Chondrocyte (in vitro differentiated cells): ENCODE data around the gene MLH1. TPM values are rescaled to one million over a fixed set of nuclear protein-coding genes. Genes with fewer than 3 reads are reported as not detected.
"Not testable (repeated sequence)": the region's sequence is repeated elsewhere in the genome, so short reads cannot be mapped to it uniquely, and the experiment has no call there.

Source experiments
- DNase-seq: peaks from one replicate; pipeline ENCODE4 v3.0.0; 2021; ENCODE audit warnings: mixed read lengths, low spot score
- H3K27ac Mint-ChIP-seq: one replicate; pipeline ENCODE4 v1.8.0; 2021; ENCODE audit warnings: mild to moderate bottlenecking, moderate library complexity, mixed read lengths; ENCODE audit not compliant: unreplicated experiment
- H3K27me3 Mint-ChIP-seq: 2 replicates; pipeline ENCODE4 v1.8.0; 2021; ENCODE audit warnings: low read depth, mixed read lengths
- H3K36me3 Mint-ChIP-seq: 2 replicates; pipeline ENCODE4 v1.8.0; 2021; ENCODE audit warnings: low read depth, mixed read lengths
- H3K4me1 Mint-ChIP-seq: 2 replicates; pipeline ENCODE4 v1.8.0; 2021; ENCODE audit warnings: low read depth, mild to moderate bottlenecking, mixed read lengths
- H3K4me3 Mint-ChIP-seq: one replicate; pipeline ENCODE4 v1.8.0; 2021; ENCODE audit warnings: mild to moderate bottlenecking, moderate library complexity, mixed read lengths; ENCODE audit not compliant: unreplicated experiment
- H3K9me3 Mint-ChIP-seq: 2 replicates; pipeline ENCODE4 v1.8.0; 2021; ENCODE audit warnings: low read depth, mixed read lengths
- total RNA-seq: library from RNA; stranded (reverse); gene quantifications from 3 replicates; pipeline ENCODE4 v1.2.1, GENCODE V29; 2021
- TF ChIP-seq, protein P1 (sequence below): fragments of 200-600 bp; sonication (generic); IDR thresholded peaks from 2 replicates; pipeline ENCODE4 v1.5.0; 2021; ENCODE audit warnings: antibody characterized with exemption, mild to moderate bottlenecking, moderate library complexity

The MLH1 gene
- total RNA-seq, 1 donor from 2014 or later = 32.6 TPM

DNA sequence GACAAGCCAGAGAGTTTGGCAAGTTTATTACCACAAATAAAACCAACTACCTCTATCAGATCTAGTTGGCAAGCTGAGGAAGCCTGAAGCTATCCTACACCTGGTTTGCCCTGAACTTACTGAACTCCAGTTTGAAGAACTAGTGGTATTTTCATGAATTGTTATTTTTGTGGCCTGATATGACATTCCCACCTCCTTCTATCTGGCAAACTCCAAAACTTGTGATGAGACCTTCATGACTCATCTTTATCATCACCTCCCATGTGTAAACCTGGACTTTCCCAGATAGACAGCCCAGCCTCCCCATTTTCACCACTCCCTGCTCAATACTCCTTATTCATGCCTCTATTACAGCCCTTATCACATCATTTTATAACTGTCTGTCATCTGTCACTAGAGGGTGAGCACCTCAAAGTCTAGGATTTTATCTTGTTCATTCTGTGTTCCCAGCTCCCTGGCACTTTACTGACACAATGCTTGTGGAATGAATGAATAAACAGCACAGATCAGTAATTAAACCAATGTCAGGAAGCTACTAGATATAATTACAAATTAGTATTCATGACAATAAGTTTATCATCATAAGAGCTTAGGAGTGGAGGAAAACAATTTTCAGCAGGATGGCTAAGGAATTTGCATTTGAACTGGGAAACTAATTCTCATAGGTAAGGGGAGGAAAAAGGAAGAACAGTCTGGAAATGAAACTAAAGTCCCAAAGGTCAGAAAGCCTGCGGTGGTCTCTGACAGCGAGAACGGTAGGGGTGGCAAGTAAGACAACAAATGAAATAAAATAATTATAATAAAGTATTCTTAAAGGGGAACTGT, 35.2 kb upstream of the MLH1 start:
- Mint-ChIP-seq H3K4me3 (no peak overlapping the region), H3K27ac (no peak overlapping the region), H3K27me3 (no peaks in the 10 kb centered on the region), H3K4me1 (no peaks in the 10 kb centered on the region), H3K9me3 (no peaks in the 10 kb centered on the region), H3K36me3 (no peaks in the 10 kb centered on the region)
- TF ChIP-seq, protein P1, sequence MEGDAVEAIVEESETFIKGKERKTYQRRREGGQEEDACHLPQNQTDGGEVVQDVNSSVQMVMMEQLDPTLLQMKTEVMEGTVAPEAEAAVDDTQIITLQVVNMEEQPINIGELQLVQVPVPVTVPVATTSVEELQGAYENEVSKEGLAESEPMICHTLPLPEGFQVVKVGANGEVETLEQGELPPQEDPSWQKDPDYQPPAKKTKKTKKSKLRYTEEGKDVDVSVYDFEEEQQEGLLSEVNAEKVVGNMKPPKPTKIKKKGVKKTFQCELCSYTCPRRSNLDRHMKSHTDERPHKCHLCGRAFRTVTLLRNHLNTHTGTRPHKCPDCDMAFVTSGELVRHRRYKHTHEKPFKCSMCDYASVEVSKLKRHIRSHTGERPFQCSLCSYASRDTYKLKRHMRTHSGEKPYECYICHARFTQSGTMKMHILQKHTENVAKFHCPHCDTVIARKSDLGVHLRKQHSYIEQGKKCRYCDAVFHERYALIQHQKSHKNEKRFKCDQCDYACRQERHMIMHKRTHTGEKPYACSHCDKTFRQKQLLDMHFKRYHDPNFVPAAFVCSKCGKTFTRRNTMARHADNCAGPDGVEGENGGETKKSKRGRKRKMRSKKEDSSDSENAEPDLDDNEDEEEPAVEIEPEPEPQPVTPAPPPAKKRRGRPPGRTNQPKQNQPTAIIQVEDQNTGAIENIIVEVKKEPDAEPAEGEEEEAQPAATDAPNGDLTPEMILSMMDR = no peak
- no peak for DNase-seq

DNA sequence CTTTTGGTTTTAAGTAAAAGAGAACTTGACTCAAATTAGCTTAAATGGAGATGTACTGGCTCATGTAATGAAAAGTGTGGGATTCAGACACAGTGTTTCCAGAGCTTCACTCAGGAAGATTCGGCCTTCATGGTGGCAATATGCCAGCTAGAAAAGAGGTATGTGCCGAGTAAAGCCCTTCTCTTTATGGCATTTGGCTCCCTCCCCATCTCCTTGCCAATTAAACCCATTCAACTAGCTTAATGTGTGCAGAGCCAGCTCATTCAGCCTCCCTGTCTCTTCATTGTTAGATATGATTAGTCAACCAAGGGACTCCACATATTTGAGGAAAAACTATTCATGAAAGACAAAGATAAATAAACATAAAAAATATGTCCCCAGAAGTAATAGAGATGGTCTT, 33.5 kb upstream of the MLH1 start:
- no peaks in the 10 kb centered on the region for H3K4me1 Mint-ChIP-seq
- no peaks in the 10 kb centered on the region for H3K36me3 Mint-ChIP-seq
- no peaks in the 10 kb centered on the region for H3K27me3 Mint-ChIP-seq
- H3K4me3 Mint-ChIP-seq = no peak overlapping the region
- H3K27ac Mint-ChIP-seq = no peak overlapping the region
- DNase-seq = no peak
- no peaks in the 10 kb centered on the region for H3K9me3 Mint-ChIP-seq
- TF ChIP-seq, protein P1 = no peak

DNA sequence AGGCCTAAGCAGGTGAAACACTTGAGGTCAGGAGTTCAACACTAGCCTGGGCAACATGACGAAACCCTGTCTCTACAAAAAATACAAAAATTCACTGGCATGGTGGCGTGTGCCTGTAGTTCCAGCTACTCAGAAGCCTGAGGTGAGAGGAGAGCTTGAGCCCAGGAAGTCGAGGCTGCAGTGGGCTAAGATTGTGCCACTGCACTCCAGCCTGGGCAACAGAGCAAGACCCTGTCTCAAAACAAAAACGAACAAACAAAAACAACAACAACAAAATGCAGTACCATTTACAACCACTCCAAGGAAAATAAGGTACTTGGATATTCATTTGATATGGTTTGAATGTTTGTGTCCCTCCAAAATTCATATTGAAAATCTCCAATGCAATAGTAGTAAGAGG, 32.8 kb upstream of the MLH1 start:
- H3K27ac Mint-ChIP-seq = no peak overlapping the region
- H3K4me3 Mint-ChIP-seq = no peak overlapping the region
- TF ChIP-seq, protein P1 = no peak
- H3K27me3 Mint-ChIP-seq = no peaks in the 10 kb centered on the region
- no peaks in the 10 kb centered on the region for H3K4me1 Mint-ChIP-seq
- H3K36me3 Mint-ChIP-seq = no peaks in the 10 kb centered on the region
- DNase-seq = no peak
- H3K9me3 Mint-ChIP-seq = no peaks in the 10 kb centered on the region

DNA sequence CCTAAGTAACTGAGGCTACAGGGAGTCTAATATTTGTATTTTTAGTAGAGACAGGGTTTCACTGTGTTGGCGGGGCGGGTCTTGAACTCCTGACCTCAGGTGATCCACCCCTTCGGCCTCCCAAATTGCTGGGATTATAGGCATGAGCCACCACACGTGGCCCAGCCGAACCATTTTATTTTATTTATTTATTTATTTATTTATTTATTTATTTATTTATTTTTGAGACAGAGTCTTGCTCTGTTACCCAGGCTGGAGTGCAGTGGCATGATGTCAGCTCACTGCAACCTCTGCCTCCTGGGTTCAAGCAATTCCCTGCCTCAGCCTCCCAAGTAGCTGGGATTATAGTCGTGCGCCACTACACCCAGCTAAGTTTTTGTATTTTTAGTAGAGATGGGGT, 30.3 kb upstream of the MLH1 start:
- not testable (repeated sequence) for H3K27me3 Mint-ChIP-seq, DNase-seq, H3K4me1 Mint-ChIP-seq, H3K4me3 Mint-ChIP-seq, H3K27ac Mint-ChIP-seq, H3K9me3 Mint-ChIP-seq, H3K36me3 Mint-ChIP-seq

DNA sequence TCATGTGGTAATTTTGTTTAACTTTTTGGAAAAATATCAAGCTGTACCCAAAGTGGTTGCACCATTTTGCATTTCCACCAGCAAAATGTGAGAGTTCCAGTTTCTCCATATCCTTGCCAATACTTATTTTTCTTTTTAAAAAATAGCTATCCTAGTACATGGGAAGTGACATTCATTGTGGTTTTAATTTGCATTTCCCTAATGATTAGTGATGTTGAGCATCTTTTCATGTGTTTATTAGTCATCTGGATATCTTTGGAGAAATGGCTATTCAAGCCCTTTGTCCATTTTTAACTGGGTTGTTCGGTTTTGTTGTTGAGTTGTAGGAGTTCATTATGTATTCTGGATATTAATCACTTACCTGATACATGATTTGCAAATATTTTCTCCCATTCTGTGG, 29.0 kb upstream of the MLH1 start:
- H3K27ac Mint-ChIP-seq = no peak overlapping the region
- no peak for DNase-seq
- H3K27me3 Mint-ChIP-seq = no peaks in the 10 kb centered on the region
- H3K9me3 Mint-ChIP-seq = no peaks in the 10 kb centered on the region
- H3K36me3 Mint-ChIP-seq = no peaks in the 10 kb centered on the region
- H3K4me1 Mint-ChIP-seq = no peaks in the 10 kb centered on the region
- TF ChIP-seq, protein P1 = no peak
- no peak overlapping the region for H3K4me3 Mint-ChIP-seq

DNA sequence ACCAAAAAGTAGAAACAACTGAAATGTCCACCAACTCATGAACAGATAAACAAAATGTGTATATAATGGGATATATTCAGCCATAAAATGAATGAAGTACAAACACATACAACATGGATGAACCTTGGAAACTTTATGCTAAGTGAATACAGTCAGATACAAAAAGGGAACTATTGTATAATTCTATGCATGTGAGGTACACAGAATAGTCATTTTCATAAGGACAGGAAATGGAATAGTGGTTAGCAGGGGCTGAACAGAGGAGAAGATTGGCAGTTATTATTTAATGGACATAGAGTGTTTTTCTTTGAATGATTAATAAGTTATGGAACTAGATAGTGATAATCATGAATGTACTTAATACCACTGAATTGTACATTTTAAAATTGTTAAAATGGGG, 28.5 kb upstream of the MLH1 start:
- Mint-ChIP-seq H3K4me1 (peaks cover 2% of the 10 kb centered on the region), H3K27me3 (no peaks in the 10 kb centered on the region), H3K36me3 (no peaks in the 10 kb centered on the region), H3K4me3 (no peak overlapping the region), H3K27ac (no peak overlapping the region), H3K9me3 (no peaks in the 10 kb centered on the region)
- no peak for DNase-seq
- TF ChIP-seq, protein P1 = no peak
